Measurements from ENCODE around the gene NUB1.
A peak's percentile ranks its signal among the peaks of the same experiment; 100 is the strongest.

The NUB1 gene

DNA sequence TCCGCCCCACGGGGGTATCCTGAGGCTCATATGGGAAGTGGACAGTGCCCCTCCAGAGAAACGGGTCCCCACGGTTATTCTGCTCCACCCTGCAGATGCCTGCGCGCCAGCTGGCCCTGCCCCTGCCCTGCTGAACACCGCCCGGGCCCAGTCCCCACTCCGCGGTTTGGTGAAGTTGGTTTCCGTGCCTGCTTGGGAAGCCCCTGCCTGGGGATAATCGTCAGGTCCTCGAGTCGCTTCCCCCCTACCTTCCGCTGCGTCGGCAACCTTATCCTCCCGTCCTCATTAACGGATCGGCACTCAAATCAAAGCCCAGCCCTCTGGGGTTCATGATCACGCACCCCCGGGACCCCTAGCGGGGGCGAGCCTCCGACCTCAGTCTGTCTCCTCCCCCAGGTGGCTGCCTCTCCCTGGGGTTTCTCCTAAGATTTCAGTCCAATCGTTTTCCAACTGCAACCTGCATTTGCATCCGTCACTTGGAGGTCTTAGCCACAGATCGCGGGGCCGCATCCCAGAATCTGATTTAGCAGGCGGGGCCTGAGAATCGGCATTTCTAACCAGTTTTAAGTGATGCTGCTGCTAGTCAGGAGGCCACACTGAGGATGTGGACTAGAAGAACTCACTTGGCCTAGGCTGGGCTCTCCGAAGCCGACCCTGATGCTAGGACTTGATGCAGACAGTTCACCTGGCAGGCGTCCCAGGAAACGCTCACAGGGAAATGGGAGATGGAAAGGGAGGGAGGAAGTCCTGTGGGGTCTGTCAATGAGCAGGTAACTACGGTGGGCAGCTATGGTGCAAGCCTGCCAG lies 40.7 kb downstream of the NUB1 start:
- Histone ChIP-seq H3K27me3 (ENCODE audit: insufficient read depth, low read length, poor library complexity) (peaks cover 11% of the 10 kb centered on the region), H3K4me2 (ENCODE audit: low read length) (peak overlapping the region; percentile 46), H3K79me1 (ENCODE audit: low read length) (no peaks in the 10 kb centered on the region), H2BK120ac (ENCODE audit: low read depth, low read length) (no peak overlapping the region), H3K4me1 (ENCODE audit: control insufficient read depth, low read depth, low read length) (no peaks in the 10 kb centered on the region), H3K56ac (ENCODE audit: low read length) (peak overlapping the region; percentile 15), H2BK5ac (ENCODE audit: low read length) (no peak overlapping the region), H4K5ac (ENCODE audit: low read length) (no peak overlapping the region), H3K36me3 (ENCODE audit: control insufficient read depth, insufficient read depth, low read length) (no peaks in the 10 kb centered on the region), H3K79me2 (ENCODE audit: control insufficient read depth, insufficient read depth, low read length) (no peaks in the 10 kb centered on the region), H4K8ac (ENCODE audit: low read depth, low read length) (no peak overlapping the region), H3K4ac (ENCODE audit: low read depth, low read length) (no peak overlapping the region), H3K4me3 (ENCODE audit: low read length) (no peak overlapping the region), H3K27ac (ENCODE audit: low read depth, low read length) (no peak overlapping the region), H3K23ac (ENCODE audit: low read length) (peak overlapping the region; percentile 66), H3K18ac (ENCODE audit: low read length) (no peak overlapping the region), H2BK15ac (replicated peaks; ENCODE audit: low read depth) (no peak overlapping the region), H3K9ac (ENCODE audit: low read length) (peak overlapping the region; percentile 19), H2AK5ac (ENCODE audit: low read length) (no peak overlapping the region)
- DNase-seq, result no peak
- WGBS (ENCODE audit: extremely low coverage, insufficient coverage, low lambda C conversion rate), result no CpG with 5 or more reads among the region's 37 CpGs

DNA sequence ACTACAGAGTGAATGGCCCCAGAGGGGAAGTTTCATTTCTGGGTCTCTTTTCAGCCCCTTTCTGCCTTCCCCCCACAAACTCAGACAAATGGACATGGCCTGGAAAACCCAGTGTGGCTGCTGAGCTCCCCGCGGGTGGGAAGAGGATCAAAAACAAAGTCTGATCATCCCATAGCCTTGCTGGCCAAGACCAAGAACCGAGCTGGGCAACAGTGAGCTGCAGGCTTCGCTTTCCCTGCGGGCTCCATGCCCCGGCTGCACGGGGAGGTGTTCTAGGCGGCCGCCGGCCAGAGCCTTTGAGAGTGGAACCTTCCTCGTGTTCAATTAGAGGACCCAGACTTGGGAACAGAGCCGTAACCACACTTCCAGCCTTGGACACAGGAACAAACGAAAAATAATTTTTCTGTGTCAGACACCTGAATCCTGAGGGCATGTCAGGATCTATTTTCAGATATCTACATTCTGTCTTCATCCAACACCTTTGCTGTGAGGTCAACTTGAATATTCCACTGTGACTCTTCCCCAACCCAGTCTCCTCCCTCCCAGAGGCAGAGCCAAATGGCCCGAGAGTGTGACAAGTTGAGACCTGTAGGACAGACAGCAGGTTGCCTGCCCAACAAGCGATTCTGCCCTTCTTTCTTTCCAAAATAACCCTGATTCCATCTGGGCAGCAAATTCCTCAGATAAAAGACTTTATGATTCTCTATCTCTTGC lies 42.2 kb downstream of the NUB1 start:
- H2BK120ac ChIP-seq (ENCODE audit: low read depth, low read length), result no peak overlapping the region
- H3K27ac ChIP-seq (ENCODE audit: low read depth, low read length), result no peak overlapping the region
- no peak overlapping the region for H4K5ac ChIP-seq (ENCODE audit: low read length)
- H2BK15ac ChIP-seq (replicated peaks; ENCODE audit: low read depth), result no peak overlapping the region
- WGBS (ENCODE audit: extremely low coverage, insufficient coverage, low lambda C conversion rate), result no CpG with 5 or more reads among the region's 15 CpGs
- no peaks in the 10 kb centered on the region for H3K79me1 ChIP-seq (ENCODE audit: low read length)
- H3K4me1 ChIP-seq (ENCODE audit: control insufficient read depth, low read depth, low read length), result no peaks in the 10 kb centered on the region
- no peak overlapping the region for H3K4me3 ChIP-seq (ENCODE audit: low read length)
- DNase-seq, result no peak
- H3K18ac ChIP-seq (ENCODE audit: low read length), result no peak overlapping the region
- no peak overlapping the region for H3K9ac ChIP-seq (ENCODE audit: low read length)
- H3K4me2 ChIP-seq (ENCODE audit: low read length), result no peak overlapping the region
- no peak overlapping the region for H2AK5ac ChIP-seq (ENCODE audit: low read length)
- H3K36me3 ChIP-seq (ENCODE audit: control insufficient read depth, insufficient read depth, low read length), result no peaks in the 10 kb centered on the region
- H3K56ac ChIP-seq (ENCODE audit: low read length), result no peak overlapping the region
- H2BK5ac ChIP-seq (ENCODE audit: low read length), result no peak overlapping the region
- H3K79me2 ChIP-seq (ENCODE audit: control insufficient read depth, insufficient read depth, low read length), result no peaks in the 10 kb centered on the region
- H3K4ac ChIP-seq (ENCODE audit: low read depth, low read length), result no peak overlapping the region
- H3K27me3 ChIP-seq (ENCODE audit: insufficient read depth, low read length, poor library complexity), result peaks cover 11% of the 10 kb centered on the region
- no peak overlapping the region for H4K8ac ChIP-seq (ENCODE audit: low read depth, low read length)
- no peak overlapping the region for H3K23ac ChIP-seq (ENCODE audit: low read length)

DNA sequence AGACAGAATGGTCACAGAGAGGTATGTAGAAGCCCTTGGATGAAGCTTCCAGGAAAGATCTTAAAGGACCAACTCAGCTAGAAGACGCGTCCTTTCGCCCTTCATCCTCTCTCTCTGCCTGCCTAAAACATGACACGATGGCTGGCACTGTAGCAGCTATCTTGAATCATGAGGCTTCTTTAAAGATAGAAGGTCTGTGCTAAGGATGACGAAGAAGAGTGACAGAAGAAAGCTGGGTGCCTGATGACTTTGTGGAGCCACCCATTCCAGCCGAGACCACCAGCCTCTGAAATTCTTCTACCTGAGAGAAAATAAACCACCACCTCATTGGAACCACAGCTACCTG lies 42.7 kb downstream of the NUB1 start:
- no peak overlapping the region for H3K56ac ChIP-seq (ENCODE audit: low read length)
- no peaks in the 10 kb centered on the region for H3K4me1 ChIP-seq (ENCODE audit: control insufficient read depth, low read depth, low read length)
- no peak overlapping the region for H2BK5ac ChIP-seq (ENCODE audit: low read length)
- H4K8ac ChIP-seq (ENCODE audit: low read depth, low read length), result no peak overlapping the region
- no peak overlapping the region for H3K4me3 ChIP-seq (ENCODE audit: low read length)
- no peak overlapping the region for H2BK120ac ChIP-seq (ENCODE audit: low read depth, low read length)
- no peak overlapping the region for H3K9ac ChIP-seq (ENCODE audit: low read length)
- peaks cover 11% of the 10 kb centered on the region for H3K27me3 ChIP-seq (ENCODE audit: insufficient read depth, low read length, poor library complexity)
- no peak overlapping the region for H3K4ac ChIP-seq (ENCODE audit: low read depth, low read length)
- no peak overlapping the region for H3K27ac ChIP-seq (ENCODE audit: low read depth, low read length)
- no peak overlapping the region for H4K5ac ChIP-seq (ENCODE audit: low read length)
- H3K23ac ChIP-seq (ENCODE audit: low read length), result no peak overlapping the region
- WGBS (ENCODE audit: extremely low coverage, insufficient coverage, low lambda C conversion rate), result no CpG with 5 or more reads among the region's 6 CpGs
- DNase-seq, result no peak
- H3K79me2 ChIP-seq (ENCODE audit: control insufficient read depth, insufficient read depth, low read length), result no peaks in the 10 kb centered on the region
- H2BK15ac ChIP-seq (replicated peaks; ENCODE audit: low read depth), result no peak overlapping the region
- no peaks in the 10 kb centered on the region for H3K79me1 ChIP-seq (ENCODE audit: low read length)
- H2AK5ac ChIP-seq (ENCODE audit: low read length), result no peak overlapping the region
- no peaks in the 10 kb centered on the region for H3K36me3 ChIP-seq (ENCODE audit: control insufficient read depth, insufficient read depth, low read length)
- H3K4me2 ChIP-seq (ENCODE audit: low read length), result no peak overlapping the region
- H3K18ac ChIP-seq (ENCODE audit: low read length), result no peak overlapping the region

DNA sequence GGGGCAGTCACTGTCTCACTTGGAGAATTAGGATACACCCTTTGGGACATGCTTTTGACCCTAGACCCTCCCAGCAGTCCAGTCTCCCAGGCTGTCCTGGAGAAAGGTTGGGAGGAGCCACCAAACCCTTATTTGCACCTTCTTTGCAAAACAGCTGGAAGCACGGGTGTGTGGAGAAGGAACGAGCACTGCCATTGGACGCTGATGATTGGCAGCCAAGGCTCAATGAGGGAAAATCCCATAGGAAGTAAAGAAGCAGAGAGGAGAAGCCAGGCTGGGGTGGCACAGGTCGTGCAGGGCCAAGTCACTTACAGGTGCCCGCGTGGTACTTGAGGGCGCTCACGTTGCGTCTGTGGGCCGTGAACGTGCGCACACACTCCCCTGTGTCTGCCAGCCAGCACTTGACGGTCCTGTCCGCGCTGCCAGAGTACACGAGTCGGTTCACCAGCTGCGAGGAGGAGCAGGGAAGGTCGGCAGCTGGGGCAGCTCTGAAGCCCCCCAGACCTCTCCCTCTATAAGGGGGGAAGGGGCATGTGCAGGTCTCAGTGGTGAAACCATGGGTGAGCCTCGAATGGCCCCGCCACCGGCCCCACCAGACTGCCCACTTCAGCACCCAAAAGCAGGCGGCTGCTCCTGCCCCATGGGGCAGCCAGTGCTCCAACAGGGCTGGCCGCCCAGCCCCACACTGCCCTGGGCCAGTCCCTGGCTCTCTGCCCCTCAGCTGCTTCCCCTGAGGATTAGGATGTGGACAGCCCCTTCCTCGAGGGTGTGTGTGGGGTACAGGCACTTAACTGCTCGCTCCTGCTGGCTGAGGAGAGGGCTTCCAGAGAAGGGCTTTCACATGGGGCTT lies 43.4 kb downstream of the NUB1 start:
- no CpG with 5 or more reads among the region's 26 CpGs for WGBS (ENCODE audit: extremely low coverage, insufficient coverage, low lambda C conversion rate)
- Histone ChIP-seq H3K27me3 (ENCODE audit: insufficient read depth, low read length, poor library complexity) (peaks cover 11% of the 10 kb centered on the region), H3K56ac (ENCODE audit: low read length) (no peak overlapping the region), H2AK5ac (ENCODE audit: low read length) (no peak overlapping the region), H4K8ac (ENCODE audit: low read depth, low read length) (no peak overlapping the region), H4K5ac (ENCODE audit: low read length) (no peak overlapping the region), H3K4me2 (ENCODE audit: low read length) (no peak overlapping the region), H3K4me3 (ENCODE audit: low read length) (no peak overlapping the region), H3K36me3 (ENCODE audit: control insufficient read depth, insufficient read depth, low read length) (no peaks in the 10 kb centered on the region), H3K18ac (ENCODE audit: low read length) (no peak overlapping the region), H3K4me1 (ENCODE audit: control insufficient read depth, low read depth, low read length) (no peaks in the 10 kb centered on the region), H3K79me2 (ENCODE audit: control insufficient read depth, insufficient read depth, low read length) (no peaks in the 10 kb centered on the region), H2BK15ac (replicated peaks; ENCODE audit: low read depth) (no peak overlapping the region), H3K4ac (ENCODE audit: low read depth, low read length) (no peak overlapping the region), H3K79me1 (ENCODE audit: low read length) (no peaks in the 10 kb centered on the region), H3K27ac (ENCODE audit: low read depth, low read length) (no peak overlapping the region), H3K23ac (ENCODE audit: low read length) (no peak overlapping the region), H2BK5ac (ENCODE audit: low read length) (no peak overlapping the region), H2BK120ac (ENCODE audit: low read depth, low read length) (no peak overlapping the region), H3K9ac (ENCODE audit: low read length) (no peak overlapping the region)
- DNase-seq, result peak; percentile 29

DNA sequence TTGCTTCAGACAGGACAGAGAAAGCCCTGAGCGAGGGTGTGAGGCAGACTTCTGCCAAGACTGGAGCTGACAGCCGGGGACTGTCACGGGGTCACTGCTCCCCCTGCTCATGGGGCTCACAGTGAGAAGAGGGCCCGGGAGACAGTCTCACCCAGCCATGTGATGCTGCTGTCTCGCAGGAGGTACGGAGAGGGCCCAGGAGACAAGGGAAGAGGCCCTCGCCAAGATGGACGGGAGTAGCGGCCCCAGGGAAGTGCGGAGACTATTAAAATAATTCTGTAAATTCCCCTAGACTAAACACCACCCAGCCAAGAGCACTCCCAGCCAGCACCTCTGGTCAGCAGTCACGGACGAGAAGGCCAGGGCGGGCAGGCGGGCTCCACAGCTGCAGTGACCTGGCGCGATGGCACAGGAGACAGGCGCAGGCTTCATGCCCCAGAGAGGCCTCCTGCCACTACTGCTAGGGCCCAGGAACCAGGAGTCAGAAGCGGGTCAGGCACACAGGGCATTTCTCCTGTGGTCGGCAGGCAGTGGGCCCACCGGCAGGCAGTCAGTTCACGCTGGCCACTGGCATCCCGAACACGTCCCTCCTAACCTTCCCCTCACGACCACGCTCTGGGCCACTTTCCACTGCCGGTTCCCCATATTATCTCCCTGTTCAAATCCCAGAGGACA lies 44.2 kb downstream of the NUB1 start:
- peaks cover 11% of the 10 kb centered on the region for H3K27me3 ChIP-seq (ENCODE audit: insufficient read depth, low read length, poor library complexity)
- no peaks in the 10 kb centered on the region for H3K79me1 ChIP-seq (ENCODE audit: low read length)
- no peak overlapping the region for H4K5ac ChIP-seq (ENCODE audit: low read length)
- H2AK5ac ChIP-seq (ENCODE audit: low read length), result no peak overlapping the region
- H3K56ac ChIP-seq (ENCODE audit: low read length), result no peak overlapping the region
- no peak overlapping the region for H2BK5ac ChIP-seq (ENCODE audit: low read length)
- no peak overlapping the region for H2BK120ac ChIP-seq (ENCODE audit: low read depth, low read length)
- H3K9ac ChIP-seq (ENCODE audit: low read length), result no peak overlapping the region
- no peaks in the 10 kb centered on the region for H3K4me1 ChIP-seq (ENCODE audit: control insufficient read depth, low read depth, low read length)
- H3K4me3 ChIP-seq (ENCODE audit: low read length), result no peak overlapping the region
- H3K4ac ChIP-seq (ENCODE audit: low read depth, low read length), result no peak overlapping the region
- no peaks in the 10 kb centered on the region for H3K36me3 ChIP-seq (ENCODE audit: control insufficient read depth, insufficient read depth, low read length)
- no peak overlapping the region for H3K27ac ChIP-seq (ENCODE audit: low read depth, low read length)
- H4K8ac ChIP-seq (ENCODE audit: low read depth, low read length), result no peak overlapping the region
- H3K79me2 ChIP-seq (ENCODE audit: control insufficient read depth, insufficient read depth, low read length), result no peaks in the 10 kb centered on the region
- DNase-seq, result no peak
- no peak overlapping the region for H3K4me2 ChIP-seq (ENCODE audit: low read length)
- H3K18ac ChIP-seq (ENCODE audit: low read length), result no peak overlapping the region
- WGBS (ENCODE audit: extremely low coverage, insufficient coverage, low lambda C conversion rate), result no CpG with 5 or more reads among the region's 26 CpGs
- no peak overlapping the region for H2BK15ac ChIP-seq (replicated peaks; ENCODE audit: low read depth)
- H3K23ac ChIP-seq (ENCODE audit: low read length), result no peak overlapping the region

Measured in mesendoderm (in vitro differentiated cells).